ENCODE data around the gene CACNG3.
"Not testable (repeated sequence)": the region's sequence is repeated elsewhere in the genome, so short reads cannot be mapped to it uniquely, and the experiment has no call there.

CACNG3 gene

DNA sequence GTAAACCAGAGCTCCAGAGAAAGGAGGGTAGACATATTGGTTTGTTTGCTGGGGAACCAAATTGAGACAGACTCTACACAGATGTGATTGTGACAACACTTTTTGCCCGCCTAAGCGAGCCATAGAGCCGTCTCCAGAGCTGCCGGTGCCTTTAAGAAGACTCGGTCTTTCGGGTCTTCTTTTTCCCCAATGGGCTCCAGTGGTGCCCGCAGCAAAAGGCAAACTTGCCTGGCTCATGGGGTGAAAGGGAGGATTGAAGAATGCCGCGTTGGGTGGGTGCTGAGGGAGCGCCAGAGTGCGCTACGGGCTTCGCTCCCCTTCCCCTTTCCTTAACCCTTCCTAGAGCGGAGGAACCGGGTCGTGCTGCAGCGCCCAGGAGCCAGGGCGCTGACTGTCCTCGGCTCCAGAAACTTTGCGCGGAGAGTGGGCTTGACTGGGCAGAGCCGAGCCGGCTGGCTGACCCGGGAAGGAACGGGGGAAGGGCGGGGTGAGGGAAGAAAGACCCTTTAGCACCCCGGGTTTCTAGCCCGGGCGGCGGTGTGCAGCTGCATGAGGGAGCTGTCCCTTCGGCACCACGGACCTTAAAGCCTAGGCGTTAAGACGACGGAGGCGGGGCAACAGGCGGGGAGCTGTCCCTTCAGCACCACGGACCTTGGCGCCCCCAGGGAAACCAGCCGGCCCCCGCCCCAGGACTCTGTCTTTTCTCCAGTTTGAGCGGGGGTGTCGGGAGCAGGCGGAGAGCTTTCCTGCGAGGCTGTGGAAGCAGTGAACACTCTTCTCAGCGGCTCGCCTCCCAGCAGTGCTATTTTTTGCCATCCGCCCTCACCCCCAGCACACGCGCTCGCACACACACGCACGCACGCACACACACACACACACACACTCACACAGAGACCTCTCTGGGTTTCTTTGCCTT is at the start of gene CACNG3:
TSS of gene CACNG3 (plus strand) at position 880 of the 916 bp plus-strand sequence. CDS start 420 bp downstream, outside the sequence.
- DNase-seq: no peak

DNA sequence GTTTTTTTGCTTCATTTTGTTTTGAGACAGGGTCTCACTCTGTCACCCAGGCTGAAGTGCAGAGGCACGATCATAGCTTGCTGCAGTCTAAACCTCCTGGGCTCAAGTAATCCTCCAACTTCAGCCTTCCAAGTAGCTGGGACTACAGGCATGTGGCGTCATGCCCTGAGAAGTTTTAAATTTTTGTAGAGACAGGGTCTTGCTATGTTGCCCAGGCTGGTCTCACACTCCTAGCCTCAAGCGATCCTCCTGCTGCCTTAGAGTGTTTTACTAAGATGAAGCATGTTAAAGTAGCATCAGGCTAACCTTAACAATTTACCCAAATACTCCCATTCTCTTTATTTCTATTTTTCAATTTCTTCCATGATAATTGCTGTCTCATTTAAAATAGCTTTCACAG is 49.2 kb upstream of the CACNG3 start:
- no peak for DNase-seq

DNA sequence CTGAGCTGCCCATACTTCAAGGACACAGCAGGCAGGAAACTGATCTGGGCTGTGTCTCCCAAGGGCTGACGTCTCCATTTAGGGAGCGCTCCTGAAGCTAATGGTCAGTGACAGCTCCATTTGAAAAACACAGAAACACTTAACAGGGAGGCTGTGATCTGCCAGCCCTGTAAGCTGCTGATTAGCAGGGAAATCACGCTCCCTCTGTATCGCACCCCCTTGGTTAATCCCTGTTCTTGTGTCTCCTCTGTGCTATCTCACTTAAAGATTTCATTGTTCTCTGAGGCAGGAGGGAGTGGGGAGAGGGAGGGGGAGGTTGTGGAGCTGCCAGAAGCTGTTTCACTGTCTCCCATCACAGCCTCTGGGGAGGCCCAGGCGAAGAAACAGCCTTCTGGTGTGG is 47.4 kb upstream of the CACNG3 start:
- DNase-seq: peak; percentile 50

DNA sequence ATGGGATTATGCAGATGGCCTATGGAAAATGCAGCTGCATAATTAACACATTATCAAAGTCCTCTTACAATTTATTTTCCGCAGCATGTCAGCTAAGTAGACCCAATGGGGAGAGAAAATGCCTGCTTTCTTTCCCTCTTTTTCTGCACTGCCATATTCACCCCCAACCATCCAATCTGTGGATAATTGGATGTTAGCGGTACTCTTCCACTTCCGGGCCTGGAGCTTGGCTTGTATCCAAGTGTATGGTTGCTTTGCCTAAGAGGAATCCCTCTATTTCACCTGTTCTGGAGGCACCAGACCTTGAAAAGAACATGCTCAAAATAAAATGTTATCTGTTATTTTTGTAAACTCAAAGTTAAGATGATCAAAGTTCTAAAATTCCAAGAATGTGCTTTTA is 41.1 kb upstream of the CACNG3 start:
- no peak for DNase-seq

DNA sequence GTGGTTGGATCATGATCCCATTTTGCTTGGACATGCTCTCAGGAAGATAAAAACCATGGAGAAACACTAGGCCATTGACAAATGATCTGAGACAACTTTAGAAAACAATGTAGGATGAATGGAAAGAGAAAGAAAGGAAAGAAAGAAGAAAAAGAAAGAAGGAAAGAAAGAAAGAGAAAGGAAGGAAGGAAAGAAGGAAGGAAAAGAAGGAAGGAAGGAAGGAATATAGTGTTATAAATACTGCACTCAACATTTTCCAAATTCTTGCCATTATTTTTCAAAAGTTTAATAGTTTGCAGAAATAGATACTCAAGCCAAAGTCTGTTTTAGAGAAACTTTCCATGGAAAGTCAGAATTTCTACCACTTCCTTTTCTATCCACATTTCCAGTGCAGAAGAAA is 39.2 kb upstream of the CACNG3 start:
- no peak for DNase-seq

DNA sequence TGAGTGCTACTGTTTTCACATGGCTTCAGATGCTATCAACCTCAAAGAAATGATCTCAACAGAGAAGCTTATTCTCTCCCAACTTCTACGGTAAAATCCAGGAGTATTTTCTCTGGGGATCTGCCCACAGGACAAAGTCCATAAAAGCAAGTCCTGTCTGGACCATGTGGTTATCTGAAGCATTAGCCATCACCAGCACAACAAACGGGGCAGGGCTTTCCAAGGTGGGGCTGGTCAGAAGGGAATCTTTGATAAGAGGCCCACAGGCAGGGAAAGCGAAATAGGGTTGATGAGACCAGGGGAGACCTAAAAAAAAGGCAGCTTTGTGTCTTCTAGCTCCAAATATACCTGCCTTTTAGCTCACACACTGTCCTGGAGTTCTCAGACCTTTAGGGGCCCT is 38.7 kb upstream of the CACNG3 start:
- no peak for DNase-seq

DNA sequence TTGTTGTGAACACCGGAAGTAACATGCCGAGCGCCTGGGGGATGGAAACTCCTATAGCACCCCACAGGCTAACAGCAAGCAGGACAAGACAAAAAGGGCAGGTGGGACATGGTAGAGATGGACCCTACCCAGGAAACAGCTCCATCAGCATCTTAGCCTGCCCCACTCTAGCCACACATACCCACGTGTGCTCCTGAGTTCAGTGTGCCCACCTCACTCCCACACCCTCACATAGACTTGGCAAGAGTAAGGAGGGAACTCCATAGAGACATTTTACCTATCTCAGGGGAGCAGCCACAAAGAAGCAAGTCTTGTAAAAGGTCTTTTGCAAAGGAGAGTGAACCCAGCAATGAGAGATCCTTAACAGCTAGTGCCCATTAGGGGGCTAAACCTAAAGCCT is 37.8 kb upstream of the CACNG3 start:
- no peak for DNase-seq

DNA sequence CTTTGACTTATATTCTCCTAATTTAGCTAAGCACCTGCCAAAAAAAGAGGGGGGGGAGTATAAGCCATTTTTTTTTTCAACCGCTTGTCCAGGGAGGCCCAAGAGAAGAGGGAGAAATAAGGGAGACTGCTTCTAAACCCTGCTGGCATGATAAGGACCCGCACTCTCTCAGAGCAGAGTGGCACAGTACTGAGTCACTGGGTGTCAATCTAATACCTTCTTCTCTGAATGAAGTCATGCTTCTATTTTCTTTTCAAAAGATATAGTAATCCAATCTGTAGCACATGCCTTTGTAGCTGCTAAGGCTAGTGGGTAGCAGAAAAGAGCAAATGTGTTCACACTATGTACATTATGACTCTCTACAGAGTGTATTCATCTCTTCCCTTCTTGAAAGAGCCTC is 34.9 kb upstream of the CACNG3 start:
- no peak for DNase-seq

DNA sequence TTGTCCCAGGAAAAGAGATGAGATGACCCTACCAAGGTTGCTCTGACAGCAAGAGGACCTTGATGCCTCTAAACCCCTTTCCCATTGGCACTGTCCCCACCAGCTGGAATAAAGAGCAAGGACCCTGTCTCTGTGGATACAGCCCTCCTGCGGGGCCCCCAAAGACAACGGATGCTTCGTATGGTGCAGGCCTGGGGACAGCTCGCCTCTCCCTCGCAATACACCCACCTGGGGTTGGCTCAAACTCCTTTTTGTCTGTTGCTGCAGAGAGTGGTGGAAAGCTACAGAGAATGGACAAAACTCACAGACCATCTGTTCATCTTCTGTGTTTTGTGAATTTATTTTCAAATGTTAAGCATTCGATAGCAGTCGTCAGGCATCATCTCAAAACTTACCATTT is 27.6 kb upstream of the CACNG3 start:
- no peak for DNase-seq

DNA sequence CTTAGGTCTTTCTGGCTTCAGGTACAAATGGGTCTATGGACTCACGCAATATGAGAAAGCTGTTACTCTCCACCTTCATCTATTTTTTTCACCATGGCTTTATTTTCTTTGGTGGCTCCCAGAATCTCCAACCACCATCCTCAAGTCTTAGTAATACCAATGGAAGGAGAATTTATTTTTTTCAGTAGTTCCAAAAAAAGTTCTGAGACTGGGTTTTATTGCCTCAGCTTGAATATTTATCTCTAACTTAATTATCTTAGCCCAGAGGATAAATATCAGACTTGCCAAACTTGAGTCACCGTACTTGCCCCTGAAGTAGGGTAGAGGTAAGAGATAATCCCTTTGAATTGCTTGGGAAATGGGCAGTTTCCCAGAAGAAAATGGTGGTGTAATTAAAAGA is 23.2 kb upstream of the CACNG3 start:
- DNase-seq: no peak

DNA sequence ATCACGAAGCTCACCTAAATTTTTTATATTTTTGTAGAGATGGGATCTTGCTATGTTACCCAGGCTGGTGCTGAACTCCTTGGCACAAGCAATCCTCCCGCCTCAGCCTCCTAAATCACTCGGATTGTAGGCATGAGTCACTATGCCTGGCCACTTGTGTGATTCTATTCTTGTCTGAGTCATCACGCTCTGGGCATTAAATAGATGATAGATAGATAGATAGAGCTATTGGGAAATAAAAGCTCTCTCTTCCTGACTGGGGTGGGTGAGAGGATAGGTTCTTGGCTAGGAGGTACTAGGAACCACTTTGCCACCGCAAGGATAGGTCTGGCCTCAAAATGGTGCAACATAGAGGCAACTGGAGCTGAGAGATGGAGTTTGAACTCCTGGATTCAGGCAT is 21.4 kb upstream of the CACNG3 start:
- DNase-seq: no peak

DNA sequence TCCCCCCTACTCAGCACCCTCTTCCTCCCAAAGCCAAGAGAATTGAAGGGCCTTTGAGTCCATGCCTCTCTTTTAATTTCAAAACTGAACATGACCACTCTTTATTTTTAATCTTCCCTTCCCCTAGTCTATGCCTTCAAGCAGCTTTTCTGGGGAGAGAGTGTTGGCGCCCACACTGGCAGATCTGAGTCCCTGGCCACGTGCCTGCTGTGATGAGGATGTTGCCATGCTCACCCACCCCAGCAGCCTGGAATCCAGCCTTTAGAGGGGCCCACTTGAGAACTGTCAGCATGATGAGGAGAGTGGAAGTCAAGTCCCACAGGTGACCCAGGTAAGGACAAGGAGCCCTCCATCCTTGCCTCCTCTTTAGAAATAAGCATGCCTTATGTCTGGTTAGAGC is 20.3 kb upstream of the CACNG3 start:
- DNase-seq: no peak

DNA sequence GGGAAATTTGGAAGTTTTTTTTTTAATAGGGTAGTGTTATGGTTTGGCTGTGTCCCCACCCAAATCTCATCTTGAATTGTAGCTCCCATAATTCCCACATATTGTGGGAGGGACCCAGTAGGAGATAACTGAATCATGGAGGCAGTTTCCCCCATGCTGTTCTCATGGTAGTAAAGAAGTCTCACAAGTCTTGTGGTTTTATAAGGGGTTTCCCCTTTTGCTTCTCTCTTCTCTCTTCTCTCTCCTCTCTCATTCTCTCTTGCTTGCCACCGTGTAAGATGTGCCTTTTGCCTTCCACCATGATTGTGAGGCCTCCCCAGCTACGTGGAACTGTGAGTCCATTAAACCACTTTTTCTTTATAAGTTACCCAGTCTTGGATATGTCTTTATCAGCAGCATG is 17.3 kb upstream of the CACNG3 start:
- not testable (repeated sequence) for DNase-seq

DNA sequence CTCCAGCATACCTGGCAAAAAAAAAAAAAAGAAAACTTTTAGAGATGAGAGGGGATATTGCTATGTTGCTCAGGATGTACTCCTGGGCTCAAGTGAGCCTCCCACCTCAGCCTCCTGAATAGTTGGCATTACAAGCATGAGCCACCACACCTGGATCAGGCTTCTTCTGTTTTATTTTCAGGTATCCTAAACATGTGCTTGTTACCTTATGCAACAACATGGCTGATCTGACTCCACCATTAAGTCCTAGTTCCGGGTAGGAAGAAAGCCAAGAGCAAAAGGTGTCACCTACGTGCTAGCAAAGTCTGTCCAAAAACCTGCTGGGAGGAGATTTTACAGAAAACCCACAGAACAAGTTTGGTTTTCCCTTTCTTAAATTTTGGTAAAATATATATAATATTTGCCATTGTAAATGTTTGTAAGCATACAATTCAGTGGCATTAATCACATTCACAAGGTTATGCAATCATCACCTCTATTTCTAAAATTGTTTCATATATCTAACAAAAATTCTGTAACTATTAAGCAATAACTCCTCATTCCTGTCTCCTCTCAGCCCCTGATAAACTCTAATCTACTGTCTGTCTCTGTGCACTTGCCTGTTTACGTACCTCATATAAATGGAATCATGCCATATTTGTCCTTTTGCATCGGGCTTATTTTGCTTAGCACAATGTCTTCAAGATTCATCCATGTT is 9.1 kb upstream of the CACNG3 start:
- no peak for DNase-seq

DNA sequence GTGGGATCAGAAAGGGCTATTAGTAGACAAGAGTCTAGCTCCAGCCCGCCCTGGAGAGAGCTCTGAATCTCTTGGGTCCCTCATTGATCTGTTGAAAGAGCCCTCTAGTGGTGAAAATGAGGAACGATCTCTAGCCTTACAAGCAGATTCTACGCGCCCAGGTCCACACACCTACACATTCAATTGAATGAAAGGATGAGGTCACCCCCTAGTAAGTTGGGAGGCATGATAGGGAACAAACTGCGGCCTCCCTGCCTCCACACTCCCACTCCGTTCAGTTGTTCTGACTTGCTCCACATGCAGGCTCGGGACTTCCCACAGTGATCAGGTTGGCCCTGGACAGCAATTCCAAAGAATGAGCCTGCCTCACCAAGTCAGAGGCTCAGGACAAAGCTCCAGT is 2.9 kb upstream of the CACNG3 start:
- DNase-seq: peak; percentile 36

DNA sequence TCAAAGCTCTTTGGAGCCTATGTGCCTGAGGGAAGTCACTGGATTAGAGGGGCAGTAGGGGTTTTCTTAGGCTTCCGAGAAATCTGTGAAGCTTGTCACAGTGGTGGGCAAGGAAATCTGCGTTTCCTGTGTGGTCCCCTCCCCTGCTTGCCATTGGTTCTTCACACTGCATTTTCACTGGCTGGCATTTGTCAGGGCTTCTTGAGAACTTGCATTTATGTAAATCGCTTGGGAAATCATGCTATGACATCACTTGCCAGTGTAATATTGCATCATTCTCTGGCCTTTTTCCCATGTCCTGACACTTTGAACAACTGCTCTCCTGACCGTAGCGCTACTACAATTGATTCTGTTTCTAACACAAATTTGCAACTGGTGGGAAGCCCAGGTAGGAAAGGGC is 1.8 kb downstream of the CACNG3 start:
- no peak for DNase-seq

DNA sequence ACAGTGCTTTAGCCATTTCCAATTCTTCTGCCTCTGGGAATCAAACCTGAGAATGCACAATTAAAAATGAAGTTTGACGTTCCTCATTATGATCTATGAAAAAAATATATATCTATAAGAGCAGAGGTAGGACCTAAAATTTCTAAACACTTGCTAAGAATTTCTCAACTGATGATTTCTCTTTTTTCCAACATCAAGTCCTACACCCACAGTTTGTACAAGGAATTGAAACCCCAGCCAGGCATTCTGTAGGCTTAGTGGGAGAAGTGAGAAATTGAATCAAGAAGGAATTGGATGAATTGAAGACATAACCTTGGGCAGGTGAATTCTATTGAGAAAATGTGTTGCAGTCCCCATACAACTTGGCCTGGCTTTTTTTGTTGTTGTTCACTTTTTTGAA is 2.7 kb downstream of the CACNG3 start:
- DNase-seq: no peak

DNA sequence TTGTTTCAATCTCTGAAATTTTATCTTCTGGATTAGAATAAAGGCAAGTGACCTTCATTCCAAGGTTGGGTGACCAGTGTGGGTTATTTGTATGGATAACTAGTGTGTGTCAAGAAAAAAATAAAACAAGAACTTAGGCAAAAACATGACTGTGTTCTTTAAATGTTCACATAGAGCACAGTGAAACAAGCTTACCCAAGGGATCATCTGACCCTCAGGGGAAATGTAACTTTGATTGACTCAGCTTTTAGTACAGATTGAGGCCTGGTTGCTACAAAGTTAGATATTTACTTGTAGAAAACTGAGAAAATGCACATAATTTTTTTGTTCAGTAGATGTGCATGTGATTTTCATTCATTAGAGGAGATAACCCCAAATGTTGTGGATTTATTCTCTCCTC is 6.7 kb downstream of the CACNG3 start:
- no peak for DNase-seq

DNA sequence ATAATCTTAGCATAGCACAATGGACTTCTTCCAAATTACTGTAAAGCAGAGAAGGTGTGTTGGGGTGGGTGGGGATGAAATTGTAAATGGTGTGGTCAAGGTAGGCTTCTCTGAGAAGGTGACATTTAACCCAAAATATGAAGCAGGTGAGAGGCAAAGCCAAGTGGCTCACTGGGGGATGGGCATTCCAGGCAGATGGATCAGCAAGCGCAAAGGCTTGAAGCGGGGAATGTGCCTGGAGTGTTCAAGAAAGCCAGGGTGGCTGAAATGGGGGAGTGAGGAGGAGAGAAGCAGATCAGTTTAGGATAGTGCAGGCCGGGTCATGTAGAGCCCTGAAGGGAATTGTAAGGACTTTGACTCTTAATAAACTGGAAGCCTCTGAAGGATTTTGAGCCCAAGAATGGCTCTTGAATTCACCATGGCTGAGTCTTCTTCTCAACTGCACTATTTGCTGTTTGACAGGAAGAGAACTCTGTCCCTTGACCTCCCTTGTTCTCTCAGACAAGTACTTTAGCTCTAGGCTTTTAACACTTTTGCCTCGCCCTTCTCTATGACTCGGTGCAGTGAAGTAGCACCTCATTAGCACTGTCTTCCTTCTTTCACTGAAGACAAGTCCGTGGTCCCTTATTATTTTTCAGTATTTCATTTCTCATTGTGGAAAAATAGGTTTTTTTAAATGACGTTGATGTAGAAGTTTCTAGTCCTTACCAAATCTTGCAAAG is 14.7 kb downstream of the CACNG3 start:
- no peak for DNase-seq

DNA sequence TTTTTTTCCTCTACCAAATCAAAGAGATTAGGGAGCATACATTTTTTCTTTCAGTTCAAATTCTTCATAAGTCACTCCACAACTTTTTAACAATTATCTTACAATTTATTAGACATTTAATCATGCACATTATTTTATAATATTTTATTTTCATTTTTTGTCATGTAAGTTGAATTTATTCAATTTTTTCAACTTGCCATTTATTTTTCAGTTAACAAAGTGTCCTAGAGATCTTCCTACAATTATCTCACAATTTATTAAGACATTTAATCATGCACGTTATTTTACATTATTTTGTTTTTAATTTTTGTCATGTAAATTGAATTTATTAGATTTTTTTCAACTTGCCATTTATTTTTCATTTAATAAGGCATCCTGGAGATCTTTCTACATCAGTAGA is 16.2 kb downstream of the CACNG3 start:
- DNase-seq: no peak

DNA sequence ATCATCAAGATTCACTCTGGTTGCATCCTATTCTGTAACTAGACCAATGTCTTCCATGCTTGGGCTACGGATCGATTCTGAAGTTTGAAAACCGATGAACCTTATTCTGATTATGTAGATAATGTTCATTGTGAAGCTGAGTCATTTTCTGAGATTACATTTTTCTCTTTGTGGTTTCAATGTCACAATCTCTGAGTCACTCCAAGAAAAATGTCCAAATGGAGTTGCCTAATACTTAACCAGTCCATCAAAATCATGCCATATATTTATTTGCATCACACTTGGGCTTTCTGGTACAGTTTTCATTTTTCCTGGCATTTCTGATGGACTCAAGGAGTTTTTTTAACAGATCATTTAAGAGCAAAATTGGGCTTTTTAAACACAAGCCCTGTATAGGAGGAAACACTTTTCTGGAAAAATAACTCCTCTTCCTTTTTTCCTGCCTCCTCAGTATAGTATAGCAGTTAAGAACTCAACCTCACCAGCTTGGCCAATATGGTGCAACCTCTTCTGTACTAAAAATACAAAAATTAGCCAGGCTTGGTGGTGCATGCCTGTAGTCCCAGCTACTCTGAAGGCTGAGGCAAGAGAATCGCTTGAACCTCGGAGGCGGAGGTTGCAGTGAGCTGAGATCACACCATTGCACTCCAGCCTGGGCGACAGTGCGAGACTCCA is 17.5 kb downstream of the CACNG3 start:
- no peak for DNase-seq

DNA sequence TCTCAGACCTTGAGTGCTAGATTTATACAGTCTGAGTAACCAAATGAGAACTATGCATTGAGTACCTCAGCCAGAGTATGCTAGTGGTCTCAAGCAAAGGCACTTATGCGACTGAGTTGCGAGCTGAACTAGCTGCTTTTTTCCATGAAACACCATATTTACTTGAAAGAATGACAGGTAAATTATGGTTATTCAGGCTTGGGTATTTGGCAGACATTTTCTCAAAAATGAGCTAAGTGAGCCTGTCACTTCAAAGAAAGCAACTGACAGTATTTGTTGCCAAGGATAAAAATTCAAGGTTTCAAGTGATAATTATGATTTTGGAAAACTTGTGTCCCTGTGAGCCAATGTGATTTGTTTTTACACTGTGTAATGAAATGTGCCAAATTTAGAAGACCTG is 19.3 kb downstream of the CACNG3 start:
- no peak for DNase-seq

DNA sequence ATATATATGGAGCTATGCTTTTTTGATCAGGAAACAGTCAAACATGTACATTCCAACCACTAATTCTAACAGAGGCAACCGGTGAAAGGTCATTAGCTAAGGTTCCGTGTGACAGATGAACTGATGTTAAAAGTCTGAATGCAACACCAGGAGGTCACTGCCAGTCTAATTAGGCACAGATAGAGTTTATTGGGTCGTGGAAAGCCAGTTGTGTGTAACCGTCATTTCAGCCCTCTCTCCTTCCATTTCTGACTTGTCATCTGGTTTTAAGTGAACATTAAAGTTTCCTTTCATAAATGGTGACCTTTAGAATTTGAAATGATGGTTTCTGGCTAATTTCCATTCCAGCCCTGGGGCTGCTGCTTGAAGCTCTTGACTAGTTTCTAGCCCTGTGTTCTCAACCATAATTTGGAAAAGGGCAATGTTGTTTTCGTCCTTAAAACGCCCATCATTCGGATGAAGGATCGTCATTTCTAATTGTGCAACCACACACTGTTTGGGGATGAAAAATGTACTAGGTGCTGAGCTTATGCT is 23.9 kb downstream of the CACNG3 start:
- no peak for DNase-seq
